ENCODE data around the gene BCR.
"Not testable (repeated sequence)": the region's sequence is repeated elsewhere in the genome, so short reads cannot be mapped to it uniquely, and the experiment has no call there.

Gene BCR

DNA sequence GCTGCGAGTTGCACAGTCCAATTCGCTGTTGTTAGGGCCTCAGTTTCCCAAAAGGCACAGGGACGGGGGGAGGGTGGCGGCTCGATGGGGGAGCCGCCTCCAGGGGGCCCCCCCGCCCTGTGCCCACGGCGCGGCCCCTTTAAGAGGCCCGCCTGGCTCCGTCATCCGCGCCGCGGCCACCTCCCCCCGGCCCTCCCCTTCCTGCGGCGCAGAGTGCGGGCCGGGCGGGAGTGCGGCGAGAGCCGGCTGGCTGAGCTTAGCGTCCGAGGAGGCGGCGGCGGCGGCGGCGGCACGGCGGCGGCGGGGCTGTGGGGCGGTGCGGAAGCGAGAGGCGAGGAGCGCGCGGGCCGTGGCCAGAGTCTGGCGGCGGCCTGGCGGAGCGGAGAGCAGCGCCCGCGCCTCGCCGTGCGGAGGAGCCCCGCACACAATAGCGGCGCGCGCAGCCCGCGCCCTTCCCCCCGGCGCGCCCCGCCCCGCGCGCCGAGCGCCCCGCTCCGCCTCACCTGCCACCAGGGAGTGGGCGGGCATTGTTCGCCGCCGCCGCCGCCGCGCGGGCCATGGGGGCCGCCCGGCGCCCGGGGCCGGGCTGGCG, at the start of gene BCR:
Gene BCR (plus strand): TSS at position 209 of the 592 bp plus-strand sequence. CDS start 452 bp downstream, outside the sequence.
- no peak for DNase-seq

GRCh38 chr22:23130697-23131096, 49.6 kb upstream of the BCR start:
- no peak for DNase-seq

DNA sequence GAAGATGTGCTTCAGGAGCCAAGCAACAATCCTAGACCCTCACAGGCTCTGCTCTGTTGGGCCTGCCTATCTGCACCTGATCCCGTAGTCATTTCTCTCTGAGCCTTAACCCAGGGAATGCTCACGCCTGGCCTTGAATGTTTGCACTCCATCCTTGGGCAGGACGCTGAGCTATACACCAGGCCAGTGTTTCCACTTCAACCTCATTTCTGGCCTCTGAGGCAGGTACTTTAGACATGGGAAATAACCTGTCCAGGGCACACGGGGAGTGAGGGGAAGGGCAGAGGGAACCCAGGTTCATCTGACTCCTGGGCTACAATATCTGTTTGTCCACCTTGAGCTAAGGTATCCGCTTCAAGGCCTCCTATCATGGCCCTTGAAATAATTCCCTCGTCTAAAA, 48.4 kb upstream of the BCR start:
- no peak for DNase-seq

DNA sequence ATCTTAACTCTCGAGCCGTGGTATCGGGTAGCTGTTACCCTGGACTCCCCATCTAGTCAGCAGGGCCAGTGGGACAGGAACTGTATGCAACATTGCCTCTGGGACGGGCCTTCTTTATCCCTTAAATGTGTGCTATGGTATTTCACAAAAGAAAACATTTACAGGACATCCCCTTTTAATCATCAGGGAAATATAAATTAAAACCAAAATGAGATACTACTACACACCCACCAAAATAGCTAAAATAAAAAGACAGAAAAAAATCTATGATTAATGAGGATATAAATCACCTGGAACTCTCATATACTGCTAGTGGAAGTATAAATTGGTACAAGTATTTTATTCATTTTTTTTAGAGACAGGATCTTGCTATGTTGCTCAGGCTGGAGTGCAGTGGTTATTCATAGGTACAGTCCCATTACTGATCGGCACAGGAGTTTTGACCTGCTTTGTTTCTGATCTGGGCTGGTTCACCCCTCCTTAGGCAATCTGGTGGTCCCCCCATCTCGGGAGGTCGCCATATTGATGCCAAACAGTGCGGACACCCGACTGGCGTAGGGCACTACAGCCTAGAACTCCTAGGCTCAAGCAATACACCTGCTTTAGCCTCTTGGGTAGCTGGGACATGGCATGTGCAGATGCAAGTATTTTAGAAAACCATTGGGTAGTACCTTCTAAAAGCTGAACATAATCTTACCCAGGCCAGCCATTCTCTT, 47.8 kb upstream of the BCR start:
- no peak for DNase-seq

- DNase-seq, result no peak
Observed at GRCh38 chr22:23133922-23134321, 46.4 kb upstream of the BCR start.

- not testable (repeated sequence) for DNase-seq
Observed at GRCh38 chr22:23136991-23137390, 43.3 kb upstream of the BCR start.

DNA sequence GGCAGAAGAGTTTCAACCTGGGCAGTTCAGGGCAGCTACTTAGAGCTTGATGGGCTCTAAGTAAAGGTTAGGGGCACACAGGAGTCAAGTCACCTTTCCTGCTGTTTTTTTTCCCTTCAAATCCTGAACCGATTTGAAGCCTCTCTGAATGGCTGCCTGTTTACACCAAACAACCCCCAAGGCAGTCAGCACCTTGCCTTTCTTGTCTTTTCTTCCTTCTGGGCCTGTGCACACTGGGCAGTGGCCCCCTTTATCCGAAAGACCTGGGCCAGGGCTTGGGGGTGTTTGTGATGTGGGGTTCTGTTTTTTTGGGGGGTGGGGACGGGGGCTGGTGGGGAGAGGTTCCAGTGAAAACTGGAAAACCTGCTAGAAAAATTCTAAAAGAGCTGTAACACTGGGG, 42.8 kb upstream of the BCR start:
- DNase-seq, result no peak

DNA sequence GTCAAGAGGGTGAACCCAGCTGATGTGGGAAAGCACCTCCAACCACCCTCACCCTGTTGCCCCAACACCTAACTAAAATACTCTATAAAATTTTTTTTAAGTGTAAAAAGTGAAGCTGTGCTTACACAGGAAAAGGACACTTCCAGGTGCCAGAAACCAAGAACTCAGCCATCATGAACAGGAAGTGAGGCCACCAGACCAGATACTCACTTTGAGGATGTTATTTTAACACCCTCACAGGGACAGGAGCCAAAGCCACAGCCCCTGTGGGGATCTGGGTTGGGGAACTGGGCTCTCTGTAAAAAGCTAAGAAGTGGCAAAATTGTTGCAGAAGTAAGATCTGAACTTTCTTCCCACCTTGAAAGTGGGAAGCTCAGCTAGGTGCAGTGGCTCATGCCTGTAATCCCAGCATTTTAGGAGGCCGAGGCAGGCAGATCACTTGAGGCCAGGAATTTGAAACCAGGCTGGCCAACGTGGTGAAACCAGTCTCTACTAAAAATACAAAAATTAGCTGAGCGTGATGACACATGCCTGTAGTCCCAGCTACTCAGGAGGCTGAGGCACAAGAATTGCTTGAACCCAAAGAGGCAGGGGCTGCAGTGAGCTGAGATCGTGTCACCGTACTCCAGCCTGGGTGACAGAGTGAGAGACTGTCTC, 42.3 kb upstream of the BCR start:
- DNase-seq, result no peak

- no peak for DNase-seq
Observed at GRCh38 chr22:23138584-23139435, 41.5 kb upstream of the BCR start.

DNA sequence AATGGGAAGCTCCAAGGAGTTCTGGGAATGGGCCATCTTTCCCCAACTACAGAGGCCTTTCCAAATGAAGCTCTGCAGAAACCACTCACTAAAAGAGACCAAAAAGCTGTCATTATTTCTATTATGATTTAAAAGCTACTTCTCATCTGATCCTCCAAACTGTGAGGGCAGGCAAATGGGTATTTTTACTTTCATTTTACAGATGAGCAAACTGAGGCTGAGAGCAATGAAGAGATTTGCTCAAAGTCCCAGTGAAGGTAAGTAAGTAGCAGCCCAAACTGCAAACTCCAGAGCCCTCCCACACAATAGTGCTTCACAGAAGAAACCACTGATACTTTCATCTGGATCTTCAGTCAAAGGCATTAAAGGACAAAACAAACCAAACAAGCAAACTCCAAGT, 39.9 kb upstream of the BCR start:
- DNase-seq, result no peak

- no peak for DNase-seq
Observed at GRCh38 chr22:23142546-23143105, 37.7 kb upstream of the BCR start.

DNA sequence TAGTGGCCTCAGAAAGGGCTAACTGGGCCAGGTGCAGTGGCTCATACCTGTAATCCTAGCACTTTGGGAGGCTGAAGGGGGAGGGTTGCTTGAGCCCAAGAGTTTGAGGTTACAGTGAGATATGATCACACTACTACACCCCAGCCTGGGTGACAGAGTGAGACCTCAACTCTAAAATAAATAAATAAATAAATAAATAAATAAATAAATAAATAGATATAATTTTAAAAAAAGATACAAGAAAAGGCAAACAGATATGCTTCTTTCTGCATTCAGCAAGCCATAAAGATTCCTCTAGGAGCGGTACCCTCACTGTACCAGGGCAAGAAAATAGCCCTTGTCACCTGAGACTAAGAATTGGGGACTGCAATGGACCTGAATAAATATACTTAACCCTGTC, 37.2 kb upstream of the BCR start:
- no peak for DNase-seq

DNA sequence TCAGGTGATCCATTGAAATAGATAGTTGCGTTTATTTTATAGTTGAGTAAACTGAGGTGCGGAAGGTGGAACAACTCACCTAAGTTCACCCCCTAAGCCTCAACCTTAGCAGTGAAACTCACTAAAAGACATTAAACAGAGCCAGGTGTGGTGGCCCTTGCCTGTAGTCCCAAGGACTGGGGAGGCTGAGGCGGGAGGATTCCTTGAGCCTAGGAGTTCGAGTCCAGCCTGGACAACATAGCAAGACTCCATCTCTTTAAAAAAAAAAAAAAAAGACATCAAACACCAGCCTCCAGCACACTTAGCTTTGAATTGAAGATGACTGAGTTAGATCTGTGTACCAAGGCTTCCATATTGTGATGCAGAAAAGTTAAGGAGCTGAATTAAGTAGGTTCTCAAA, 35.9 kb upstream of the BCR start:
- DNase-seq, result no peak

- DNase-seq, result peak; percentile 93
Observed at GRCh38 chr22:23144932-23145877, 35.1 kb upstream of the BCR start, which contains the start of gene RAB36. Gene RAB36 (plus strand): TSS chr22:23145477. CDS start chr22:23146617, 1,140 bp downstream.

- DNase-seq, result no peak
Observed at GRCh38 chr22:23145878-23146470, 34.3 kb upstream of the BCR start.

DNA sequence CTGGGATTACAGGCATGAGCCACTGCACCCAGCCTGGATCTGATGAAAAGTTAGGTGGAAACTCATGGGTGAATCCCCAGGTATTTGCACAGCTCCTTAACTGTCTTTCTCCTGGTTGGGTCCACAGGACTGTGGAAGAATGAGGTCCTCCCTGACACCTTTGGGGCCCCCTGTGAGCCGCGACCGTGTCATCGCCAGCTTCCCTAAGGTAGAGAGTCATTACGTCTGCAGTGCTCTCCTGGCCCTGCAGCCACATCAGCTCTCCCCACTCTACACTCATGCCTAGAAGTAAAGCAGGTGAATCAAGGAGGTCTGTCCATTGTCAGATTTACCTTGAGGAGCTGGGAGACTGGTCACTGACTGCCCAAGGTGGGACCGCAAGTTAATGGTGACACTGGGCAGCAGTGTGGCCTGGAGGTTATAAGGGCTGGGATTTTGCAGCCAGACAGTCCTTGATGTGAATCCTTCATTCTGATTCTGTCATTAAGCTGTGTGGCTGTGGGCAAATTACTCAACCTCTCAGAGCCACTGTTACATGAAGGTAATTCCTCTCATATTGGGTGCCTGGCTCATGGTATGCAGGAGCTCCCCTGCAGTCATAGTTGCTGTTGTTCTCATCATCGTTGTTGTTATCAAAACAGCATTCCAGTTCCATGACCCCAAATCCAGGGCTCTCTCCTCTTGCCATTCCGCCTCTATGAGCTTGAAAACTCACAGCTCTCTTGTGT, 33.7 kb upstream of the BCR start:
- DNase-seq, result no peak

GRCh38 chr22:23147617-23148387, 32.5 kb upstream of the BCR start:
- no peak for DNase-seq

- DNase-seq, result no peak
Observed at GRCh38 chr22:23149743-23150238, 30.5 kb upstream of the BCR start.

GRCh38 chr22:23150762-23151161, 29.5 kb upstream of the BCR start:
- DNase-seq, result no peak

DNA sequence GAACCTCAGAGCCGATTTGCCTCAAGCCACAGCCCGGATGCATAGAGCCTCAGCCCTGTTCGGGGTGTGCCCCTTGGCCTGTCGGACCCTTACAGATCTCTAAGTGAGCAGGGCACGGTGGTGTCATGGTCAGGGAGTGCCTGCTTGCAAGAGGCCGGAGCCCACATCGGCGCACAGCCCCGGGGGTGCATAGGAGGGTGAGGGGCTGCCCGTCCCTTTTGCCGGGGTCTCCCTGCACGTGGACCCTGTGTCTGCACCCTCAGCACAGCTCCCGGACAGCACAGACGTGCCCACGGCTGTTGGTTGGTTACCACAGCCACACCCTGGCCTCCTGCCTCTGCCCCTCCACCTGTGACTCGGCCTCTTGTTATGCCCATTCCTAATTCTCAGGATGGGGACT, 28.5 kb upstream of the BCR start:
- DNase-seq, result no peak
